Astrocyte (in vitro differentiated cells and primary cell): ENCODE results near the gene EYS.

ENCODE experiments used
- EZH2 ChIP-seq: IDR thresholded peaks from 2 replicates; pipeline ENCODE4 v1.6.1; 2012; ENCODE audit warnings: mild to moderate bottlenecking, low read length, inconsistent platforms; ENCODE audit not compliant: insufficient read depth
- TF ChIP-seq, protein P1 (sequence below): IDR thresholded peaks from 2 replicates; pipeline ENCODE4 v1.5.1; 2011; ENCODE audit warnings: low read depth, mild to moderate bottlenecking, inconsistent platforms, low read length, moderate library complexity; ENCODE audit not compliant: insufficient read depth

DNA sequence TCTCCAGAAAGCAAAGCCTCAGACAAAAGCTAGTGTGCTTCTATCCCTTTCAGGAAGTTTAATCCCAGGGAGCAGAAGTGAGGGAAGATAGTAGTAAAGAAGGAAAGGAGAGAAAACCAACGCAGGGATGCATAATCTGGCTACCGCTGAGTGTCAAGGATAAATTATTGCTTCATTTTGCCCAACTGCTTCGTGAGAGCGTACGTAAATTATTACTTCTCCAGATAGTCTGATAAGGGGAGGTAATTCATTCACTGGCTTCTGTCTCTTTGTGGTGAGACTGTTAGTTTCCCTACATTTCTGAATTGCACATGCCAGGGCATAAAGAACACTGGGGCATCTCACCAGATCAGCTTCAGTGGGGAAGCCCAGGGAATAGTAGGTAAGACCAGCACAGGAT, 1531.7 kb downstream of the EYS start:
- TF ChIP-seq, protein P1, sequence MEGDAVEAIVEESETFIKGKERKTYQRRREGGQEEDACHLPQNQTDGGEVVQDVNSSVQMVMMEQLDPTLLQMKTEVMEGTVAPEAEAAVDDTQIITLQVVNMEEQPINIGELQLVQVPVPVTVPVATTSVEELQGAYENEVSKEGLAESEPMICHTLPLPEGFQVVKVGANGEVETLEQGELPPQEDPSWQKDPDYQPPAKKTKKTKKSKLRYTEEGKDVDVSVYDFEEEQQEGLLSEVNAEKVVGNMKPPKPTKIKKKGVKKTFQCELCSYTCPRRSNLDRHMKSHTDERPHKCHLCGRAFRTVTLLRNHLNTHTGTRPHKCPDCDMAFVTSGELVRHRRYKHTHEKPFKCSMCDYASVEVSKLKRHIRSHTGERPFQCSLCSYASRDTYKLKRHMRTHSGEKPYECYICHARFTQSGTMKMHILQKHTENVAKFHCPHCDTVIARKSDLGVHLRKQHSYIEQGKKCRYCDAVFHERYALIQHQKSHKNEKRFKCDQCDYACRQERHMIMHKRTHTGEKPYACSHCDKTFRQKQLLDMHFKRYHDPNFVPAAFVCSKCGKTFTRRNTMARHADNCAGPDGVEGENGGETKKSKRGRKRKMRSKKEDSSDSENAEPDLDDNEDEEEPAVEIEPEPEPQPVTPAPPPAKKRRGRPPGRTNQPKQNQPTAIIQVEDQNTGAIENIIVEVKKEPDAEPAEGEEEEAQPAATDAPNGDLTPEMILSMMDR = no peak
- no peak for TF ChIP-seq EZH2
